HG02943 (cell line): Measurements from ENCODE around the gene HOXC4.

Experiments used
- ATAC-seq: cut with Tn5 transposase; IDR thresholded peaks from one replicate; pipeline ENCODE4 v1.9.1; 2021; ENCODE audit warnings: mild to moderate bottlenecking, low read depth, moderate library complexity; ENCODE audit not compliant: unreplicated experiment

Gene HOXC4

GRCh38 chr12:54015018-54015931 lies 38.4 kb upstream of the HOXC4 start:
- no peak for ATAC-seq

GRCh38 chr12:54016051-54016450 lies 37.6 kb upstream of the HOXC4 start:
- no peak for ATAC-seq

GRCh38 chr12:54016478-54016964 lies 37.1 kb upstream of the HOXC4 start:
- ATAC-seq, result no peak

DNA sequence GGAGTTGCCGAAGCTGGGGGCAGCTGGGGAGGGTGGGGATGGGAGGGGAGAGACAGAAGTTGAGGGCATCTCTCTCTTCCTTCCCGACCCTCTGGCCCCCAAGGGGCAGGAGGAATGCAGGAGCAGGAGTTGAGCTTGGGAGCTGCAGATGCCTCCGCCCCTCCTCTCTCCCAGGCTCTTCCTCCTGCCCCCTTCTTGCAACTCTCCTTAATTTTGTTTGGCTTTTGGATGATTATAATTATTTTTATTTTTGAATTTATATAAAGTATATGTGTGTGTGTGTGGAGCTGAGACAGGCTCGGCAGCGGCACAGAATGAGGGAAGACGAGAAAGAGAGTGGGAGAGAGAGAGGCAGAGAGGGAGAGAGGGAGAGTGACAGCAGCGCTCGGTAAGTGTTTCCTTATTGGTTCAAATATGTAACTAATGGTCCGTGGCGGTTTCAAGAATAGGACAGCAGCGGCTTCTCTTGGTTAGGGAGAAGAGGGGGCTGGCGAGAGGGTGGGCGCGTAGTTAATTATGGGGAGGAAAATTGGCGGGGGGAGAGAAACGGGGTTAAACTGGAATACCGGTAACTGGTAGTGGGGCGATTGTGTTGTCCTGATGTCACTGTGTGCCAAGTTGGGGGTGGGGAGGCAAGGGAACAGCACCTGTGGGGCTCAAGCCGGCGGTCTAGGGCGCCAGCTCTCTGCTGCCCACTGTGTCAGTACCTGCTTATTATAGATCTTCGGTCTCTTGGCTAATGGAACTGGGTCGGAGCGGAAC lies 36.4 kb upstream of the HOXC4 start:
- peak; percentile 19 for ATAC-seq

GRCh38 chr12:54017878-54018467 lies 35.7 kb upstream of the HOXC4 start:
- ATAC-seq, result peak; percentile 72

- ATAC-seq, result no peak
Observed at GRCh38 chr12:54018468-54018984, 35.1 kb upstream of the HOXC4 start.

DNA sequence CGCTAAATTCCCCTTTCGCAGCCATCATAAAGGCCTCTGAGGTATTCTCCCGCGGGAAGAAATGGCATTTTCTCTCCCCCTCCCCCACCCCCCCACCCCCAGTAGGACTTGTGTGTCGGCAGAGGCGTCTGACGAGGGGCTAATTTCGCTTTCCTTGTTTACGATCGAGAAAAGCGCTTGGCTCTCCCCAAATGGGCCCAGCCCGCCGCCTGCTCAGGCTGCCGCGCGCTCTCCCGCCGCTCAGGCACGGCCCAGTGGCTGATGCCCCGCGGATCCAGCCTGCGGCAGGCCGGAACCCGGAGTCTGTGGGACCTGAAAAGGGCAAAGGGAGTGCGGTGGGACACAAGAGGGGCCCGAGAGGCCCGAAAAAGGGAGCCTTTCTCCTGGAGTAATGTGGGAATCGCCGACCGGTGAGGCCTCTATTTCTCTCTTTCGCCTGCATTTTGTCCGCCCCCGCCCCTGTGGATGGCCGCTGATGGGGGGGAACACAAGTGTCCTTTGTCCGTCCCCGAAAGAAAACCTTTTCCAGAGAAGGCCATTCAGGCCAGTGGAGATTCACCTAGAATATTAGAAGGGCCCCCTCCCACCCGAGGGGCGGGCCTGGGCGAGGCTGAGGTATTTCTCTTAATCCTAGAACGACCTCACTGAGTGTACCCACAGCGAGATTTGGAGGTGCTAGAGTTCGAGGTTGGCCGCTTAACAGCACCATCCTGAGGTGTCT lies 34.4 kb upstream of the HOXC4 start:
- no peak for ATAC-seq

GRCh38 chr12:54019924-54020590 lies 33.6 kb upstream of the HOXC4 start:
- no peak for ATAC-seq

DNA sequence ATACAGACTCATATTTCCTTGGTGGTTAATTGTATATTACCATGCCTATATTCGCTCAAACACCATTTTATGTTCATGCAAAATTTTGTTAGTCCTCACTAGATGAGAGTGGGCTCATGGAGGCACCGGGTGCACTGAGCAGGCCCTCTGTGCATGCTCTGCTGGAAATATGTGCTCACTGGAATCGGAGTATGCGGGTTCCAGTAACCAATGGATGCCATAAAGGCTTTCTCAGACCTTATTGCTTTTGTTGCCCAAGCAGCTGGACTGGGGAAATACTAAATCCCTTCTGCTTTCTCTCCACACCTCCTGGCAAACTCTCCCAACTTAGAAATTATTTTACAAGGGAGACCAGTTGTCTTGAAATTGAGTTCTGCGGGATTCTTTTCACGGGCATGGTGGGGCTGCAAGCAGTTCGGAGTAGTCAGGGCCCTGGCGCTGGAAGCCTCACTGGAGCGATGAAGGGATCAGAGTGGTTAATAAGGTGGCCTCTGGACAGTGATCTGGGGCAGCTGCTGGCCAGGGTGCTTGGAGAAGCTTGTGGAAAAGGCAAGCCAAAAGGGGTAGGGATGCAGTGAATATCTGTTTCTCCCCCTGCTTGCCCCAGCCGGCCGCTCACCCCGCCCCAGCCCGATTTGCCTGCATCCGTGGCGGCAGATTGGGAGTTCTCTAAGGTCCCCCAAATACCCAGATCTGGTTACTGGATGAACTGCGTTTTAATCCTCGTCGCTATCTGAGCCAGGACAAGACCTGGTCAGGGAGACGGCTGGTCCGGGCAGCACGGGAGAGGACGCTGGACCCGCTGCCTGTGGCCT lies 32.8 kb upstream of the HOXC4 start:
- no peak for ATAC-seq

- ATAC-seq, result no peak
Observed at GRCh38 chr12:54021432-54022013, 32.1 kb upstream of the HOXC4 start.

DNA sequence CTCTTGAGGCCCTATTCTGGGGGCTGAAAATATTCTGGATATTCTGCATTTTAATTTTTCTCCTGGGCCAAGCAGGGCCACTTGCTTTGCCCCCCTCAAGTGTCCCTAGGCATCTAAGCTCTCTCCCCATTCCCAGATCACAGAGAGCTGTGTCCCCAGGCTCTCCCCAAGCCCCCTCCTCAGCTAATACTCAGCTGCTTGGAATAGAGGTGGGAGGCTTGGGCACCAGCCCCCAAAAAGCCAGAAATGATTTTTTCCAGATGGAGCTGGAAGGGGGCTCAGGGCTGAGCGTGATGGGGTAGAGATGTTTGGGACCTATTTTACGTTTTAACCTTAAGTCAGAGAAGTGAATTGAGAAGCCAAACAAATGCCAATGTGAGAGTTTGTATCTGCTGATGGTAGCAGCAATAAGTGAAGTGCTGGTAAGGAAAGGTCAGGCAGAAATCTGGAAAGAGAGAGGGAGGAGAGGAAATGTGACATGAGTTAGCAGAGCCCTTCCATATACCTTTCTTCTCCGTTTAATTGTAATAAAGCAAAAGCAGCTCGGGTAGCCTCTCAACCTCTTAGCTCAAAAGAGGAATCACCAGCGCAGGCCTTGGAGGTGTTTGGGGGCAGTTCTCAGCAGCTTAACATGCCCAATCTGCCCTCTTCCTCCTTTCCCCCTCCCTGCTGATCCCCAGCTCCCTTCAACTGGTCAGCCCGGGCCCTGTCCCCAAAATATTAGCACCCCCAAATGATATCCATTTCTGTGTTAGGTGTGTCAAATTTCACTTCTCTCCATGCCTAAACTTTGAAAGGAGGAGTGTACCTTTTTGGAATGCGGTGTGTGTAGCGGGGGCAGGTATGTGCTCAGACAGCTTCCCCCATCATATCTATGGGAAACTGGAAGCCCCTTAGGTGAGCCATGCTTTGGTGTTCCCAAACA lies 30.4 kb upstream of the HOXC4 start:
- ATAC-seq, result no peak

GRCh38 chr12:54024127-54024526 lies 29.5 kb upstream of the HOXC4 start:
- ATAC-seq, result no peak

DNA sequence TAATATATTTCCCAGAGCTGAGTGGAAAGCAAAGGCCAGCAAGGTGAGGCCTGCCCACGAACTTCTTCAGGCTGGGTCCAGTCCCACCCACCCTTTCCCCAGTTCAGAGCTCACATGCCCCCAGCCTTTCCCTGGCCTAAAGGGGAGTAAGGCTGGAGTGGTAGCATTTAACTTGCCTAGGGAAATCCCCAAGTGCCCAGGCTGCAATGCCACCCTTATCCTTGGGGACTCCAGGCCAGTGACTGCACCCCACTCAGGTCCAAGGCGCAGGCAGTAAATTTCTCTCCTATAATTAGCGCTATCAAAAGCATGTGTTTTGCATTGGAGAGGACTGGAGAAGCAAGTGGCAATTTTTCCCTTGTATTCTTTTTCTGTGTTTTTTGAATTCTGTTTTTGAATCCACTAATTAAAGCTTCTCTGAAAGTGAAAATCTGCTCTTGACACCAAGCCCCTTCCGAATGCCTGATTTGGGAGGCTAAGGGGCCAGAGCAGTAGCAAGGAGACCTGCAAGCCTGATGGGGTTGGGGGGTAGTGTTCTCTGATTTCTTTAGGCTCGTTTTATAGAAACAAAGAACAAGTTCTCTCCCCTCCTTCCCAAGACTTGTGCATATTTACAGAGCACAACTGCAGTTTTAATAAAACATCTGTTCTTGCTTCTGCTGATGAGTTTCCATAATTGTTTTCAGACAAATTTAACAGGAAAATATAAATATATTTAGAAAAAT lies 28.9 kb upstream of the HOXC4 start:
- ATAC-seq, result no peak

- ATAC-seq, result no peak
Observed at GRCh38 chr12:54025499-54026405, 27.9 kb upstream of the HOXC4 start.

GRCh38 chr12:54026640-54027441 lies 26.8 kb upstream of the HOXC4 start:
- no peak for ATAC-seq
